SU-DHL-6 (cell line): ENCODE measurements around the gene NFIC.

Source experiments
- H2AFZ ChIP-seq: fragments of 200-600 bp; sonication (generic); 2 replicates; pipeline ENCODE4 v1.6.1; 2014; ENCODE audit warnings: low read depth, mild to moderate bottlenecking, moderate library complexity, mixed read lengths, antibody characterized with exemption, low read length; ENCODE audit not compliant: severe bottlenecking
- H3F3A ChIP-seq: fragments of 200-600 bp; shearing (Covaris generic); 2 replicates; pipeline ENCODE4 v1.6.0; 2016; ENCODE audit warnings: antibody characterized with exemption, mild to moderate bottlenecking; ENCODE audit not compliant: insufficient read depth
- H3K27ac ChIP-seq: fragments of 200-600 bp; sonication (generic); 2 replicates; pipeline ENCODE4 v1.5.1; 2016; ENCODE audit warnings: low read depth, mild to moderate bottlenecking, low read length, moderate library complexity, mixed read lengths
- H3K27me3 ChIP-seq: fragments of 200-600 bp; sonication (generic), shearing (Covaris generic); 2 replicates; pipeline ENCODE4 v1.6.0; 2014; ENCODE audit warnings: mild to moderate bottlenecking, low read length
- H3K36me3 ChIP-seq: fragments of 200-600 bp; sonication (generic); 2 replicates; pipeline ENCODE4 v1.6.1; 2014; ENCODE audit warnings: mild to moderate bottlenecking, low read length, mixed read lengths
- H3K4me2 ChIP-seq: fragments of 300-600, 200-600 bp; shearing (Covaris generic), sonication (generic); 2 replicates; pipeline ENCODE4 v1.6.0; 2014; ENCODE audit warnings: low read length, low read depth, mild to moderate bottlenecking; ENCODE audit not compliant: poor library complexity, severe bottlenecking
- H3K4me3 ChIP-seq: fragments of 200-600 bp; sonication (generic); 2 replicates; pipeline ENCODE4 v1.5.1; 2014; ENCODE audit warnings: antibody characterized with exemption, low read length, mild to moderate bottlenecking, mixed read lengths; ENCODE audit not compliant: insufficient read depth, poor library complexity, severe bottlenecking
- H3K79me2 ChIP-seq: fragments of 200-600 bp; sonication (generic); 2 replicates; pipeline ENCODE4 v1.6.1; 2014; ENCODE audit warnings: mild to moderate bottlenecking, low read length, moderate library complexity; ENCODE audit not compliant: insufficient read depth
- H3K9ac ChIP-seq: fragments of 200-600 bp; sonication (generic); 2 replicates; pipeline ENCODE4 v1.7.0; 2014; ENCODE audit warnings: mild to moderate bottlenecking, low read length
- H3K9me2 ChIP-seq: fragments of 200-600 bp; sonication (generic); replicated peaks from 2 replicates; pipeline ENCODE4 v1.6.1; 2014; ENCODE audit warnings: low read length; ENCODE audit not compliant: insufficient read depth
- H3K9me3 ChIP-seq: fragments of 200-600 bp; sonication (generic); 2 replicates; pipeline ENCODE4 v1.6.1; 2014; ENCODE audit warnings: low read length, mixed read lengths; ENCODE audit not compliant: insufficient read depth
- H4K20me1 ChIP-seq: fragments of 200-600 bp; sonication (generic); 2 replicates; pipeline ENCODE4 v1.6.1; 2014; ENCODE audit warnings: low read depth, mild to moderate bottlenecking, antibody characterized with exemption, low read length, moderate library complexity, mixed read lengths
- CTCF ChIP-seq: fragments of 200-600 bp; sonication (generic); IDR thresholded peaks from one replicate; pipeline ENCODE4 v1.5.1; 2017; ENCODE audit warnings: antibody characterized with exemption, mild to moderate bottlenecking, low read length, moderate library complexity; ENCODE audit not compliant: insufficient read depth, poor library complexity, severe bottlenecking
- EZH2phosphoT487 ChIP-seq: fragments of 200-600 bp; sonication (generic), shearing (Covaris generic); conservative IDR thresholded peaks from 2 replicates; pipeline ENCODE4 v1.6.1; 2018; ENCODE audit warnings: mild to moderate bottlenecking, antibody characterized with exemption, low read length, moderate library complexity, mixed read lengths

The NFIC gene

GRCh38 chr19:3336351-3336679 lies 30.1 kb upstream of the NFIC start:
- Histone ChIP-seq H2AFZ (no peak overlapping the region), H3K9ac (no peak overlapping the region), H3K9me3 (no peaks in the 10 kb centered on the region), H3K27ac (no peak overlapping the region), H3K27me3 (no peaks in the 10 kb centered on the region), H4K20me1 (no peaks in the 10 kb centered on the region), H3K79me2 (no peaks in the 10 kb centered on the region), H3F3A (no peaks in the 10 kb centered on the region), H3K4me2 (no peak overlapping the region), H3K4me3 (no peak overlapping the region), H3K9me2 (no peaks in the 10 kb centered on the region), H3K36me3 (no peaks in the 10 kb centered on the region)
- TF ChIP-seq EZH2phosphoT487 (no peak), CTCF (no peak)

GRCh38 chr19:3336680-3337523 lies 29.5 kb upstream of the NFIC start:
- H3K79me2 ChIP-seq = no peaks in the 10 kb centered on the region
- no peak overlapping the region for H3K9ac ChIP-seq
- no peak overlapping the region for H3K4me3 ChIP-seq
- H2AFZ ChIP-seq = no peak overlapping the region
- TF ChIP-seq CTCF (no peak), EZH2phosphoT487 (no peak)
- H3K9me2 ChIP-seq = no peaks in the 10 kb centered on the region
- H3F3A ChIP-seq = no peaks in the 10 kb centered on the region
- no peak overlapping the region for H3K4me2 ChIP-seq
- H4K20me1 ChIP-seq = no peaks in the 10 kb centered on the region
- no peaks in the 10 kb centered on the region for H3K36me3 ChIP-seq
- no peak overlapping the region for H3K27ac ChIP-seq
- H3K27me3 ChIP-seq = no peaks in the 10 kb centered on the region
- no peaks in the 10 kb centered on the region for H3K9me3 ChIP-seq

- H3K27ac ChIP-seq = no peak overlapping the region
- H3K79me2 ChIP-seq = no peaks in the 10 kb centered on the region
- no peaks in the 10 kb centered on the region for H3K36me3 ChIP-seq
- H3K9me3 ChIP-seq = no peaks in the 10 kb centered on the region
- H3K9ac ChIP-seq = no peak overlapping the region
- H3K9me2 ChIP-seq = no peaks in the 10 kb centered on the region
- no peaks in the 10 kb centered on the region for H4K20me1 ChIP-seq
- H3K4me3 ChIP-seq = no peak overlapping the region
- H2AFZ ChIP-seq = no peak overlapping the region
- no peaks in the 10 kb centered on the region for H3F3A ChIP-seq
- no peaks in the 10 kb centered on the region for H3K27me3 ChIP-seq
- TF ChIP-seq EZH2phosphoT487 (no peak), CTCF (no peak)
- H3K4me2 ChIP-seq = no peak overlapping the region
Observed at GRCh38 chr19:3338541-3339181, 27.7 kb upstream of the NFIC start.
